Panc1 (cell line): ENCODE results near the gene TNRC6A. TPM values are rescaled to one million over a fixed set of nuclear protein-coding genes. Genes with fewer than 3 reads are reported as not detected.

Experiments
- ATAC-seq: fragments of 200-7000 bp; cut with Tn5 transposase; 2 replicates; pipeline ENCODE4 v1.9.1; 2020; ENCODE audit warnings: mild to moderate bottlenecking, moderate library complexity
- BruUV-seq: library from RNA; stranded (reverse); fragments of 400-500 nt; replicated peaks from 2 replicates; lab custom pipeline; 2021; lab: Mats Ljungman, UMichigan
- CTCF ChIA-PET: fragments of 300-600 bp; sonication (Branson Sonifier 250); formaldehyde crosslinking; loops from one replicate; lab custom pipeline; 2022; ENCODE audit warnings: antibody characterized with exemption; lab: Charles Lee
- POLR2A ChIA-PET: fragments of 300-600 bp; sonication (Branson Sonifier 250); formaldehyde crosslinking; loops from one replicate; lab custom pipeline; 2022; ENCODE audit warnings: antibody characterized with exemption; lab: Charles Lee
- DNase-seq: peaks from one replicate; pipeline ENCODE4 v3.0.0-alpha.2; 2010; ENCODE audit warnings: low read depth, low spot score
- H3K27ac ChIP-seq: 2 replicates; pipeline ENCODE4 v1.5.1; 2011; ENCODE audit warnings: mild to moderate bottlenecking, low read length, inconsistent platforms
- H3K27me3 ChIP-seq: fragments of 200-500 bp; sonication (Bioruptor generic); 2 replicates; pipeline ENCODE4 v1.6.0; 2014; ENCODE audit warnings: low read length, inconsistent platforms; ENCODE audit not compliant: control insufficient read depth, insufficient read depth
- H3K36me3 ChIP-seq: fragments of 200-500 bp; sonication (Bioruptor generic); 2 replicates; pipeline ENCODE4 v1.5.1; 2014; ENCODE audit warnings: inconsistent platforms, mild to moderate bottlenecking, low read length, moderate library complexity; ENCODE audit not compliant: control insufficient read depth, insufficient read depth
- H3K4me1 ChIP-seq: 2 replicates; pipeline ENCODE4 v1.5.1; 2011; ENCODE audit warnings: inconsistent platforms, mild to moderate bottlenecking, low read length, moderate library complexity; ENCODE audit not compliant: control insufficient read depth, insufficient read depth
- H3K4me3 ChIP-seq, 2 experiments: 2 replicates each; pipeline ENCODE4 v1.5.1; 2011 to 2012; ENCODE audit warnings: low read depth in 2 of 2, low read length in 2 of 2, mild to moderate bottlenecking in 2 of 2, inconsistent platforms in 1 of 2, moderate library complexity in 1 of 2
- H3K9me3 ChIP-seq: fragments of 200-500 bp; sonication (Bioruptor generic); 2 replicates; pipeline ENCODE4 v1.5.1; 2014; ENCODE audit warnings: low read depth, mild to moderate bottlenecking, inconsistent platforms, low read length, moderate library complexity; ENCODE audit not compliant: control insufficient read depth, insufficient read depth
- CTCF ChIP-seq: fragments of 450-650 bp; IDR thresholded peaks from 2 replicates; pipeline ENCODE4 v1.5.1; 2017; ENCODE audit warnings: mild to moderate bottlenecking
- POLR2AphosphoS5 ChIP-seq: IDR thresholded peaks from 2 replicates; pipeline ENCODE4 v1.6.1; 2012; ENCODE audit warnings: mild to moderate bottlenecking, low read depth, low read length, moderate library complexity
- SIN3A ChIP-seq: IDR thresholded peaks from 2 replicates; pipeline ENCODE4 v1.6.1; 2012; ENCODE audit warnings: low read depth, mild to moderate bottlenecking, low read length, moderate library complexity, borderline replicate concordance; ENCODE audit not compliant: insufficient read depth
- TCF7L2 ChIP-seq: IDR thresholded peaks from 2 replicates; pipeline ENCODE4 v1.6.1; 2011; ENCODE audit warnings: mild to moderate bottlenecking, low read depth, low read length, inconsistent platforms
- in situ Hi-C: cut with HindIII; loops from 2 replicates; pipeline ENCODE4 v1.10.0; 2016; ENCODE audit warnings: low sequenced_read_pairs, low pct_unique_long_range_greater_than_20kb
- intact Hi-C: fragments of 100-400 bp; cut with micrococcal nuclease; formaldehyde crosslinking; loops from one replicate; pipeline ENCODE4 v1.10.0; 2022; ENCODE audit not compliant: unreplicated experiment
- total RNA-seq: library from RNA; stranded (reverse); gene quantifications from one replicate; pipeline ENCODE4 v1.2.1, GENCODE V29; 2021; ENCODE audit not compliant: unreplicated experiment
- TF ChIP-seq, protein P1 (sequence below), 2 experiments: IDR thresholded peaks; 2 replicates each; pipeline ENCODE4 v1.6.1; 2011 to 2012; ENCODE audit warnings: low read depth in 2 of 2, control low read depth in 1 of 2, low read length in 1 of 2, mild to moderate bottlenecking in 1 of 2, moderate library complexity in 1 of 2; ENCODE audit not compliant: insufficient read depth in 1 of 2

Gene TNRC6A
- total RNA-seq, 1 experiment from 2014 or later = 53.6 TPM

DNA sequence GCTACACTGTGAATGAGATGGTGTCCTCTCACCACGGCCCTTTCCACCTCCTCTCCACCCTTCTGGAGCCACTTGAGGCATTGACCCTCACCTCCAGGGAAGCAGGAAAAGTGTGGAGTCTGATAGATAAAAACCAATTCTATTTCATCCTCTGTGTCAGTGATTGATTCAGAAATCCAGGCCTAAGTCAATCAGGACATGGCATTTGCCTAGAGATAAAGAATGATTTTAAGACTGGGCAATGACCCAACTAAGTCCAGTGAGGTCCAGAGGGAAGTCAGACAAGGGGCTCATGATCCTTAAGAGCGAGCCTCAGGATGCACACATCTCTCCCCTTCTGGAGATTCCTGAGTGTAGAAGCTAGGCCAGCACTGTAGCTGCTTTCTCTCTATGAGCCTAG is 41.1 kb upstream of the TNRC6A start:
- H3K27ac ChIP-seq = peak overlapping the region; percentile 15
- no peak for TF ChIP-seq POLR2AphosphoS5
- no peak for TF ChIP-seq TCF7L2
- no peak for TF ChIP-seq CTCF
- TF ChIP-seq SIN3A = no peak
- TF ChIP-seq, protein P1, sequence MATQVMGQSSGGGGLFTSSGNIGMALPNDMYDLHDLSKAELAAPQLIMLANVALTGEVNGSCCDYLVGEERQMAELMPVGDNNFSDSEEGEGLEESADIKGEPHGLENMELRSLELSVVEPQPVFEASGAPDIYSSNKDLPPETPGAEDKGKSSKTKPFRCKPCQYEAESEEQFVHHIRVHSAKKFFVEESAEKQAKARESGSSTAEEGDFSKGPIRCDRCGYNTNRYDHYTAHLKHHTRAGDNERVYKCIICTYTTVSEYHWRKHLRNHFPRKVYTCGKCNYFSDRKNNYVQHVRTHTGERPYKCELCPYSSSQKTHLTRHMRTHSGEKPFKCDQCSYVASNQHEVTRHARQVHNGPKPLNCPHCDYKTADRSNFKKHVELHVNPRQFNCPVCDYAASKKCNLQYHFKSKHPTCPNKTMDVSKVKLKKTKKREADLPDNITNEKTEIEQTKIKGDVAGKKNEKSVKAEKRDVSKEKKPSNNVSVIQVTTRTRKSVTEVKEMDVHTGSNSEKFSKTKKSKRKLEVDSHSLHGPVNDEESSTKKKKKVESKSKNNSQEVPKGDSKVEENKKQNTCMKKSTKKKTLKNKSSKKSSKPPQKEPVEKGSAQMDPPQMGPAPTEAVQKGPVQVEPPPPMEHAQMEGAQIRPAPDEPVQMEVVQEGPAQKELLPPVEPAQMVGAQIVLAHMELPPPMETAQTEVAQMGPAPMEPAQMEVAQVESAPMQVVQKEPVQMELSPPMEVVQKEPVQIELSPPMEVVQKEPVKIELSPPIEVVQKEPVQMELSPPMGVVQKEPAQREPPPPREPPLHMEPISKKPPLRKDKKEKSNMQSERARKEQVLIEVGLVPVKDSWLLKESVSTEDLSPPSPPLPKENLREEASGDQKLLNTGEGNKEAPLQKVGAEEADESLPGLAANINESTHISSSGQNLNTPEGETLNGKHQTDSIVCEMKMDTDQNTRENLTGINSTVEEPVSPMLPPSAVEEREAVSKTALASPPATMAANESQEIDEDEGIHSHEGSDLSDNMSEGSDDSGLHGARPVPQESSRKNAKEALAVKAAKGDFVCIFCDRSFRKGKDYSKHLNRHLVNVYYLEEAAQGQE (IDR thresholded peaks at IDR 0.05; ENCODE audit: insufficient read depth in 1 of 2, low read depth in 2 of 2, low read length in 1 of 2) = no peak
- no peaks in the 10 kb centered on the region for H3K36me3 ChIP-seq
- in situ Hi-C loops = no loop called here
- H3K4me1 ChIP-seq = peaks cover 8% of the 10 kb centered on the region
- H3K27me3 ChIP-seq = no peaks in the 10 kb centered on the region
- ChIA-PET CTCF (interaction anchor here (0.7 to 0.9 kb wide), 2 partner anchors 19 to 375 kb away, joined by 3 to 4 read pairs; no protein-coding TSS in a partner anchor), POLR2A (no interaction called here)
- H3K4me3 ChIP-seq = no peak overlapping the region
- no TSS peak for BruUV-seq
- ATAC-seq = no peak
- DNase-seq = no peak
- intact Hi-C loops = loop anchor here (5.0 kb wide), 2 partner anchors 106 to 171 kb away; no protein-coding TSS in a partner anchor
- no peaks in the 10 kb centered on the region for H3K9me3 ChIP-seq

- no peaks in the 10 kb centered on the region for H3K36me3 ChIP-seq
- no TSS peak for BruUV-seq
- TF ChIP-seq, protein P1 (IDR thresholded peaks at IDR 0.05; ENCODE audit: insufficient read depth in 1 of 2, low read depth in 2 of 2, low read length in 1 of 2) = no peak
- TF ChIP-seq CTCF = peak; percentile 88
- peak overlapping the region; percentile 19; the same call in 1 of the 2 replicates for H3K27ac ChIP-seq
- no peak overlapping the region for H3K4me3 ChIP-seq
- peaks cover 8% of the 10 kb centered on the region for H3K4me1 ChIP-seq
- intact Hi-C loops = loop anchor here (5.0 kb wide), 2 partner anchors 107 to 172 kb away; no protein-coding TSS in a partner anchor
- ATAC-seq (peak; percentile 80), DNase-seq (no peak)
- in situ Hi-C loops = no loop called here
- H3K9me3 ChIP-seq = no peaks in the 10 kb centered on the region
- no peaks in the 10 kb centered on the region for H3K27me3 ChIP-seq
- ChIA-PET CTCF (no interaction called here), POLR2A (no interaction called here)
These were observed 40.3 kb upstream of the TNRC6A start for GRCh38 chr16:24689128-24689527.
